T-helper 1 cell treated with Interleukin-12 subunit alpha and Interleukin-12 subunit beta and Interleukin-4 antibody, amounts not matched to agents 30 μg/mL and 1 μg/mL, for 36 hours (primary cell): ENCODE results near the gene MFSD2B.

Experiments
- H3K27ac Mint-ChIP-seq: one replicate; pipeline ENCODE4 v1.8.0; 2021; ENCODE audit warnings: mild to moderate bottlenecking, mixed read lengths
- H3K27me3 Mint-ChIP-seq: one replicate; pipeline ENCODE4 v1.8.0; 2021; ENCODE audit warnings: low read depth, mixed read lengths
- H3K36me3 Mint-ChIP-seq: one replicate; pipeline ENCODE4 v1.8.0; 2021; ENCODE audit warnings: low read depth, mixed read lengths
- H3K4me1 Mint-ChIP-seq: one replicate; pipeline ENCODE4 v1.8.0; 2021; ENCODE audit warnings: low read depth, mixed read lengths
- H3K4me3 Mint-ChIP-seq: one replicate; pipeline ENCODE4 v1.8.0; 2021; ENCODE audit warnings: mild to moderate bottlenecking, moderate library complexity, mixed read lengths
- H3K9me3 Mint-ChIP-seq: one replicate; pipeline ENCODE4 v1.8.0; 2021; ENCODE audit warnings: mixed read lengths

Gene MFSD2B

GRCh38 chr2:24054366-24055010 lies 44.6 kb downstream of the MFSD2B start:
- H3K4me1 Mint-ChIP-seq: no peaks in the 10 kb centered on the region
- H3K27ac Mint-ChIP-seq: no peak overlapping the region
- H3K27me3 Mint-ChIP-seq: peaks cover under 1% of the 10 kb centered on the region
- H3K9me3 Mint-ChIP-seq: no peaks in the 10 kb centered on the region
- H3K36me3 Mint-ChIP-seq: no peaks in the 10 kb centered on the region
- no peak overlapping the region for H3K4me3 Mint-ChIP-seq

DNA sequence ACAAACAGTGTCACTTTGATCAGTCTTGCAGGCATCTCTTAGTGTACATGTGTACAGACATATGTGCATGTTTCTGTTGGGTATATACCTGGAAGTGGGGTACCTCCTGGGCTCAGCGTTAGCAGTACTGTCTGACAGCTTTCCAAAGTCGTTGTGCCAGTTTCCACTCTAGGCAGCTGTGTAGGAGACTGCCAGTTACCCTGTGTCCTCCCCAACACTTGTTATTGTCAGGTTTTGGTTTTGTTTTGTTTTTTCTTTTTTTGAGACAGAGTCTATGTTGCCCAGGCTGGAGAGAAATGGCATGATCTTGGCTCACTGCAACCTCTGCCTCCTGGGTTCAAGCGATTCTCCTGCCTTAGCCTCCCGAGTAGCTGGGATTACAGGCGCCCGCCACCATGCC lies 45.9 kb downstream of the MFSD2B start:
- Mint-ChIP-seq H3K4me3 (no peak overlapping the region), H3K36me3 (no peaks in the 10 kb centered on the region), H3K4me1 (no peaks in the 10 kb centered on the region), H3K27me3 (no peaks in the 10 kb centered on the region), H3K9me3 (no peaks in the 10 kb centered on the region), H3K27ac (no peak overlapping the region)

GRCh38 chr2:24058564-24059271 lies 48.8 kb downstream of the MFSD2B start:
- Mint-ChIP-seq H3K4me3 (no peak overlapping the region), H3K9me3 (no peaks in the 10 kb centered on the region), H3K36me3 (no peaks in the 10 kb centered on the region), H3K27me3 (no peaks in the 10 kb centered on the region), H3K27ac (no peak overlapping the region), H3K4me1 (no peaks in the 10 kb centered on the region)

DNA sequence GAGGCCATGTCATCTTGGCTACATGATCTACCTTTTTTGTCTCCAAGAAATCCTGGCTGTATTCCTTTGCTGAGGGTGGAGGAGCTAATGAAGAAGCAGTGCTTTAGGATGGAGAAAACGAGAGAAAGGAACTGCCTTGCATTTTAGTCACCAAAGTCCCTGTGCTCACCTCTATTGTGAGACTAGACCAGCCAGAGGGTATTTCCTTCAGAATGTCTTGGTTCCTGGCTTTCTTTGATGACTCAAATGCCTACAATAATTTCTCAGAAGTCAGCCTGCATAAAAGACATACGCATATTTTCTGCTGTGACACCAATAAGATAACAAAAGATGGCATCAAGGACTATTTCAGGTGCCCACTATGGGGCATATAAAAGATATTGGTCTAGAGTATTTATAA lies 55.5 kb downstream of the MFSD2B start:
- Mint-ChIP-seq H3K27me3 (no peaks in the 10 kb centered on the region), H3K27ac (no peak overlapping the region), H3K4me1 (no peaks in the 10 kb centered on the region), H3K36me3 (peaks cover 11% of the 10 kb centered on the region), H3K4me3 (no peak overlapping the region), H3K9me3 (no peaks in the 10 kb centered on the region)

DNA sequence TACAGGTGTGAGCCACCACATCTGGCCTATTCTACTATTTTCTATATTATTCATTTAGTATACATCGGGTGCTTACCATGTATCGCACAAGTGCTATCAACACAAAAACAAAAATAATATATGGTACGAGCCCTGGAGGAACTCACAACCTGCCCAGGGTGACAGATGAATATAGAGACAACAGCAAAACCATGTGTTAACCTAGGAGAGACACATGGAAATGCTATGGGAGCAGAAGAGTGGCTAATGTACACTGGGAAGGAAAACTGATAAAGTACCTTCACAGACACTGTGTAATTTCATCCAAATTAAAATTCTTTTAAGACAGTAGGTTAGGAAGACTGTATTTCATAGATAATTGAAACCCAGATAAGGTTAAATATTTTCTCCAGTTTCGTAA lies 62.4 kb downstream of the MFSD2B start:
- peaks cover 13% of the 10 kb centered on the region for H3K36me3 Mint-ChIP-seq
- peaks cover 16% of the 10 kb centered on the region for H3K4me1 Mint-ChIP-seq
- H3K9me3 Mint-ChIP-seq: no peaks in the 10 kb centered on the region
- H3K4me3 Mint-ChIP-seq: no peak overlapping the region
- H3K27me3 Mint-ChIP-seq: no peaks in the 10 kb centered on the region
- H3K27ac Mint-ChIP-seq: no peak overlapping the region

GRCh38 chr2:24073816-24074215 lies 63.9 kb downstream of the MFSD2B start:
- no peaks in the 10 kb centered on the region for H3K9me3 Mint-ChIP-seq
- peaks cover 10% of the 10 kb centered on the region for H3K36me3 Mint-ChIP-seq
- H3K4me1 Mint-ChIP-seq: peaks cover 22% of the 10 kb centered on the region
- H3K27me3 Mint-ChIP-seq: no peaks in the 10 kb centered on the region
- H3K4me3 Mint-ChIP-seq: peak overlapping the region; percentile 16
- no peak overlapping the region for H3K27ac Mint-ChIP-seq

- Mint-ChIP-seq H3K27ac (peak overlapping the region; percentile 97), H3K9me3 (no peaks in the 10 kb centered on the region), H3K4me3 (peak overlapping the region; percentile 97), H3K4me1 (peaks cover 22% of the 10 kb centered on the region), H3K36me3 (peaks cover 7% of the 10 kb centered on the region), H3K27me3 (no peaks in the 10 kb centered on the region)
These were observed 65.4 kb downstream of the MFSD2B start for GRCh38 chr2:24075259-24075658.
